ENCODE data around the gene EVA1C.
A peak's percentile ranks its signal among the peaks of the same experiment; 100 is the strongest.
"Not testable (repeated sequence)": the region's sequence is repeated elsewhere in the genome, so short reads cannot be mapped to it uniquely, and the experiment has no call there.

EVA1C gene

DNA sequence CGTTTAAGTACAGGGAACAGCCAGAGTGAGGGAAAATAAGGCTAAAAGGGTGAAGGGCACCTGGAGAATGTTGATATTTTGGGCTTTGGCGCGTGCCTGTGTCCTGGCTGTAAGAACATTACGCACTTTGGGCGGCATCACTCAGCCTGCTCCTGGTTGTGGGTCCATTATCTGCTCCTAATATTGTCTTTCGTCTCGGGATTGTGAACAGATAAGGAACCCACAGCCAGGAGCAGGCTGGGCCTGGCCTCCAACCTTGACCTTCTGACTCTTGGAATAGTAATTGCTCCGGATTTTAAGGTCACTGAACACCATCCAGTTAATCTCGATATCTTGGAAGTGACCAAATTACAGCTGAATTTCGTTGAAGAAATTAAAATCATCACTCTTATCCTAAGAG, 111.0 kb downstream of the EVA1C start:
- no peak for DNase-seq (ENCODE audit: extremely low read depth, low read depth)
- TF ChIP-seq CTCF (IDR thresholded peaks at IDR 0.05; ENCODE audit: low read depth, low read length): no peak

DNA sequence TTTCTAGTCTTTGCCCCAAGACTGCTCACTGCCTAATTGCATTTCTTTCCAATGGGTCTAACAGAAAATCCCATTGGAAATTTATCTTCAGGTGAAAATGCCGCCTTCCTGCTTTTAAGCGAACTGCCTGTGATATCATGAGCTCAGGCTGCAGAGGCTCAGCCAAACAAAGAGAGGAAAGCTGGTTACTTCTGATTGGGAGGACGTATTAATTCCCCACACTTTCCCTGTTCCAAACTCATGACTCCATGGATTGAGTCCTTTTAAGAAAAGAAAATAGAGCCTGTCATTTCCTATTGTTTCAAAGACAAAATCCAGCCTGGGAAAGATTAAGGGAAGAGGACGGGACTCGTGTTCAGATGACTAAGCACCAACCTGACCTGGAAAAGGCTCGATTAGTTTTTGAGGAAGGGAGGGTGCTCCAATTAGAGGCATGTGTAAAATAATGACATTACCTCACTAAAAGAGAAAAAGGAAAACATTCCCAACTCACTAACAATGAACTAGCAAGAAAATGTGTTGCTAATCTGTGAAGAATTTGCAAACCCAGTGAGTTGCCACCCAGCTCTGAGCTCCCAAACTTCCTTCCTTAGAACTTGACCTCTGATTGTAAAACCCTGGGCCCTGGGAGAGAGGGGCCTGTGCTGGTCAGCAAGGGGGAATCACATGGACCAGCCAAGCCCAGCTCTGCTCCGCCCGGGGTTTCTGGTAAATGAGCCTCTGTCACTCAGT, 111.6 kb downstream of the EVA1C start:
- peak; percentile 35 for DNase-seq (ENCODE audit: extremely low read depth, low read depth)
- TF ChIP-seq CTCF (IDR thresholded peaks at IDR 0.05; ENCODE audit: low read depth, low read length): no peak

- DNase-seq (ENCODE audit: extremely low read depth, low read depth): no peak
- TF ChIP-seq CTCF (IDR thresholded peaks at IDR 0.05; ENCODE audit: low read depth, low read length): no peak
Measured at GRCh38 chr21:32525282-32525681, 112.8 kb downstream of the EVA1C start.

- no peak for DNase-seq (ENCODE audit: extremely low read depth, low read depth)
- TF ChIP-seq CTCF (IDR thresholded peaks at IDR 0.05; ENCODE audit: low read depth, low read length): no peak
Measured at GRCh38 chr21:32529679-32530078, 117.2 kb downstream of the EVA1C start.

DNA sequence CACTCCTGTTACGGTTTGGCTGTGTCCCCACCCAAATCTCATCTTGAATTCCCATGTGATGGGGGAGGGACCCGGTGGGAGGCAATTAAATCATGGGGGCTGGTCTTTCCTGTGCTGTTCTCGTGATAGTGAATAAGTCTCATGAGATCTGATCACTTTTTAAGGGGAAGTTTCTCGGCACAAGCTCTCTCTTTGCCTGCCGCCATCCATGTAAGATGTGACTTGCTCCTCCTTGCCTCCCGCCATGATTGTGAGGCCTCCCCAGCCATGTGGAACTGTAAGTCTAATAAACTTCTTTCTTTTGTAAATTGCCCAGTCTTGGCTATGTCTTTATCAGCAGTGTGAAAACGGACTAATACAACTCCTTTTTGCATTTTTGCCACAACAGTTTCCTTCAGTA, 118.3 kb downstream of the EVA1C start:
- DNase-seq (ENCODE audit: extremely low read depth, low read depth): not testable (repeated sequence)

DNA sequence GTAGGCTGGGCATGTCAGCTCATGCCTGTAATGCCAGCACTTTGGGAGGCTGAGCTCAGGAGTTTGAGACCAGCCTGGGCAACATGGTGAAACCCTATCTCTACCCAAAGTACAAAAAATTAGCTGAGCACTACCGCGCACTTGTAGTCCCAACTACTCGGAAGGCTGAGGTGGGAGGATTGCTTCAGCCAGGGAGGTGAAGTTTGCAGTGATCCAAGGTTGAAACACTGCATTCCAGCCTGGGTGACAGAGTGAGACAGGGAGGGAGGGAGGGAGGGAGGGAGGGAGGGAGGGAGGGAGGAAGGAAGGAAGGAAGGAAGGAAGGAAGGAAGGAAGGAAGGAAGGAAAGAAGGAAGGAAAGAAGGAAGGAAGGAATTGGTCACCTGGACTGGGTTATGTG, 119.1 kb downstream of the EVA1C start:
- DNase-seq (ENCODE audit: extremely low read depth, low read depth): not testable (repeated sequence)

GRCh38 chr21:32532636-32533035, 120.1 kb downstream of the EVA1C start:
- no peak for TF ChIP-seq CTCF (IDR thresholded peaks at IDR 0.05; ENCODE audit: low read depth, low read length)
- no peak for DNase-seq (ENCODE audit: extremely low read depth, low read depth)

- no peak for TF ChIP-seq CTCF (IDR thresholded peaks at IDR 0.05; ENCODE audit: low read depth, low read length)
- no peak for DNase-seq (ENCODE audit: extremely low read depth, low read depth)
Measured at GRCh38 chr21:32533053-32533452, 120.5 kb downstream of the EVA1C start.

Data from AG09319 (cell line).